ENCODE results near the gene RBM20. TPM values are rescaled to one million over a fixed set of nuclear protein-coding genes. Genes with fewer than 3 reads are reported as not detected.

Gene RBM20
- total and polyA plus RNA-seq, 2 experiments from 2014 or later: 0.05 to 0.17 TPM

DNA sequence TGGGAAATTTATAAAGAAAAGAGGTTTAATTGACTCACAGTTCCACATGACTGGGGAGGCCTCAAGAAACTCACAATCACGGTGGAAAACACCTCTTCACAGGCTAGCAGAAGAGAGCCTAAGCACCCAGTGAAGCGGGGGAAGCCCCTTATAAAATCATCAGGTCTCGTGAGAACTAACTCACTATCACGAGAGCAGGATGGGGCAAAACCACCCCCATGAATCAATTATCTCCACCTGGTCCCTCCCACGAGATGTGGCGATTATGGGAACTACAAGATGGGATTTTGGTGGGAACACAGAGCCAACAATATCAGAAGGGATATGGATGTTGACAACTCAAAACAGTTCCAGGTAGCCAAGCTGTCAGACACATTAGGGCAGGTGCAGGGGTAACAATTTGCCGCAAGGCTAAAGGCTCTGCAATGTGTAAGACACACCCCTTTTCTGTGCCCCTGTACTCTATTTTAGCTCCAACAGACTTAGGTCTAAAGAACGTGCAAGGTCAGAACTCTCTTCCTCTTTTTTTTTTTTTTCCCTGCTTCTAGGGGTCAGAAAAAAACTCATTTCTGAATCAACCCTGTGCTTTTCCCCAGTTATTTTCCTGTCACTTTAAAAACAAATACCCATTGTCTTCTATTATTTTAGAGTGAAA lies 30.7 kb upstream of the RBM20 start (continued):
- TF ChIP-seq STAT1 (IDR thresholded peaks at IDR 0.05; ENCODE audit: unreplicated experiment) (no peak), JUNB (IDR thresholded peaks at IDR 0.05; ENCODE audit: unreplicated experiment) (no peak)

DNA sequence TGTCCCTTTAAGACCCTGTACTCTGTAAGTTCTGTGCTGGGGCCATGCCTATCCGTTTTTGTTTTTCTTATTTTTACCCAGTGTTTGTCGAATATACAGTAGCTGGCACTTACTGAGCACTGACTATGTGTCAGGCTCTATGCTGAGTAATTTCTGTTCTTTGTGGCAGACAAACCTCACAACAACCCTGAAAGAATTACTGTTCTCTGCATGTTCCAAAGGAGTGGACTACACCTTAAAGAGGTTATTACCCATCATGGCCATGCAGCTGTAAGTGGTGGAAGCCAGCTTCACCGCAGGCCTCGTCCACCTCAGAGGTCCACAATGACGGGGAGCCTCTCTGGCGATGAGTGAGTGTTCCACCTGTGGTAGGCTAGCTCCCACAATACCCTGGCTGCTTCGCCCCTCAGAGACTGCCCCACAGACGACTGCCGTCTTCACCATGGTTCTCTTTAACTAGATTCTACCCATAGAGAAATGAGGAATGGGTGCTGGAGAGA lies 30.1 kb upstream of the RBM20 start:
- H3K4me1 ChIP-seq (ENCODE audit: insufficient read depth): peaks cover 17% of the 10 kb centered on the region
- Mint-ChIP-seq H3K27ac (no peak overlapping the region), H3K27me3 (ENCODE audit: insufficient read depth, low read depth, poor library complexity) (no peaks in the 10 kb centered on the region), H3K9me3 (no peaks in the 10 kb centered on the region), H3K4me1 (peaks cover 21% of the 10 kb centered on the region), H3K36me3 (ENCODE audit: low read depth) (no peaks in the 10 kb centered on the region), H3K4me3 (no peak overlapping the region)
- H3K4me2 ChIP-seq: no peak overlapping the region
- no peak overlapping the region for H3K27ac ChIP-seq (ENCODE audit: low read depth)
- ATAC-seq (no peak), DNase-seq (ENCODE audit: low spot score) (no peak)
- no peaks in the 10 kb centered on the region; the same call in 1 of the 2 replicates for H3F3A ChIP-seq (replicated peaks; ENCODE audit: low read depth)
- no peaks in the 10 kb centered on the region for H3K79me2 ChIP-seq (replicated peaks; ENCODE audit: insufficient read depth)
- H3K27me3 ChIP-seq (ENCODE audit: insufficient read depth): no peaks in the 10 kb centered on the region
- no peak overlapping the region for H2AFZ ChIP-seq
- H3K9me2 ChIP-seq (ENCODE audit: insufficient read depth): no peaks in the 10 kb centered on the region
- H3K4me3 ChIP-seq: no peak overlapping the region
- TF ChIP-seq STAT1 (IDR thresholded peaks at IDR 0.05; ENCODE audit: unreplicated experiment) (no peak), EZH2phosphoT487 (IDR thresholded peaks at IDR 0.05; ENCODE audit: unreplicated experiment) (no peak), NANOG (IDR thresholded peaks at IDR 0.05; ENCODE audit: borderline replicate concordance) (no peak), EZH2 (IDR thresholded peaks at IDR 0.05; ENCODE audit: low read depth, unreplicated experiment) (no peak), ZNF331 (CRISPR knock-in tag; IDR thresholded peaks at IDR 0.05; ENCODE audit: low read depth) (no peak), POLR2AphosphoS5 (IDR thresholded peaks at IDR 0.05; ENCODE audit: low read depth) (no peak), CREB1 (CRISPR knock-in tag; IDR thresholded peaks at IDR 0.05; ENCODE audit: low read depth) (no peak)
- TF ChIP-seq, protein P1, sequence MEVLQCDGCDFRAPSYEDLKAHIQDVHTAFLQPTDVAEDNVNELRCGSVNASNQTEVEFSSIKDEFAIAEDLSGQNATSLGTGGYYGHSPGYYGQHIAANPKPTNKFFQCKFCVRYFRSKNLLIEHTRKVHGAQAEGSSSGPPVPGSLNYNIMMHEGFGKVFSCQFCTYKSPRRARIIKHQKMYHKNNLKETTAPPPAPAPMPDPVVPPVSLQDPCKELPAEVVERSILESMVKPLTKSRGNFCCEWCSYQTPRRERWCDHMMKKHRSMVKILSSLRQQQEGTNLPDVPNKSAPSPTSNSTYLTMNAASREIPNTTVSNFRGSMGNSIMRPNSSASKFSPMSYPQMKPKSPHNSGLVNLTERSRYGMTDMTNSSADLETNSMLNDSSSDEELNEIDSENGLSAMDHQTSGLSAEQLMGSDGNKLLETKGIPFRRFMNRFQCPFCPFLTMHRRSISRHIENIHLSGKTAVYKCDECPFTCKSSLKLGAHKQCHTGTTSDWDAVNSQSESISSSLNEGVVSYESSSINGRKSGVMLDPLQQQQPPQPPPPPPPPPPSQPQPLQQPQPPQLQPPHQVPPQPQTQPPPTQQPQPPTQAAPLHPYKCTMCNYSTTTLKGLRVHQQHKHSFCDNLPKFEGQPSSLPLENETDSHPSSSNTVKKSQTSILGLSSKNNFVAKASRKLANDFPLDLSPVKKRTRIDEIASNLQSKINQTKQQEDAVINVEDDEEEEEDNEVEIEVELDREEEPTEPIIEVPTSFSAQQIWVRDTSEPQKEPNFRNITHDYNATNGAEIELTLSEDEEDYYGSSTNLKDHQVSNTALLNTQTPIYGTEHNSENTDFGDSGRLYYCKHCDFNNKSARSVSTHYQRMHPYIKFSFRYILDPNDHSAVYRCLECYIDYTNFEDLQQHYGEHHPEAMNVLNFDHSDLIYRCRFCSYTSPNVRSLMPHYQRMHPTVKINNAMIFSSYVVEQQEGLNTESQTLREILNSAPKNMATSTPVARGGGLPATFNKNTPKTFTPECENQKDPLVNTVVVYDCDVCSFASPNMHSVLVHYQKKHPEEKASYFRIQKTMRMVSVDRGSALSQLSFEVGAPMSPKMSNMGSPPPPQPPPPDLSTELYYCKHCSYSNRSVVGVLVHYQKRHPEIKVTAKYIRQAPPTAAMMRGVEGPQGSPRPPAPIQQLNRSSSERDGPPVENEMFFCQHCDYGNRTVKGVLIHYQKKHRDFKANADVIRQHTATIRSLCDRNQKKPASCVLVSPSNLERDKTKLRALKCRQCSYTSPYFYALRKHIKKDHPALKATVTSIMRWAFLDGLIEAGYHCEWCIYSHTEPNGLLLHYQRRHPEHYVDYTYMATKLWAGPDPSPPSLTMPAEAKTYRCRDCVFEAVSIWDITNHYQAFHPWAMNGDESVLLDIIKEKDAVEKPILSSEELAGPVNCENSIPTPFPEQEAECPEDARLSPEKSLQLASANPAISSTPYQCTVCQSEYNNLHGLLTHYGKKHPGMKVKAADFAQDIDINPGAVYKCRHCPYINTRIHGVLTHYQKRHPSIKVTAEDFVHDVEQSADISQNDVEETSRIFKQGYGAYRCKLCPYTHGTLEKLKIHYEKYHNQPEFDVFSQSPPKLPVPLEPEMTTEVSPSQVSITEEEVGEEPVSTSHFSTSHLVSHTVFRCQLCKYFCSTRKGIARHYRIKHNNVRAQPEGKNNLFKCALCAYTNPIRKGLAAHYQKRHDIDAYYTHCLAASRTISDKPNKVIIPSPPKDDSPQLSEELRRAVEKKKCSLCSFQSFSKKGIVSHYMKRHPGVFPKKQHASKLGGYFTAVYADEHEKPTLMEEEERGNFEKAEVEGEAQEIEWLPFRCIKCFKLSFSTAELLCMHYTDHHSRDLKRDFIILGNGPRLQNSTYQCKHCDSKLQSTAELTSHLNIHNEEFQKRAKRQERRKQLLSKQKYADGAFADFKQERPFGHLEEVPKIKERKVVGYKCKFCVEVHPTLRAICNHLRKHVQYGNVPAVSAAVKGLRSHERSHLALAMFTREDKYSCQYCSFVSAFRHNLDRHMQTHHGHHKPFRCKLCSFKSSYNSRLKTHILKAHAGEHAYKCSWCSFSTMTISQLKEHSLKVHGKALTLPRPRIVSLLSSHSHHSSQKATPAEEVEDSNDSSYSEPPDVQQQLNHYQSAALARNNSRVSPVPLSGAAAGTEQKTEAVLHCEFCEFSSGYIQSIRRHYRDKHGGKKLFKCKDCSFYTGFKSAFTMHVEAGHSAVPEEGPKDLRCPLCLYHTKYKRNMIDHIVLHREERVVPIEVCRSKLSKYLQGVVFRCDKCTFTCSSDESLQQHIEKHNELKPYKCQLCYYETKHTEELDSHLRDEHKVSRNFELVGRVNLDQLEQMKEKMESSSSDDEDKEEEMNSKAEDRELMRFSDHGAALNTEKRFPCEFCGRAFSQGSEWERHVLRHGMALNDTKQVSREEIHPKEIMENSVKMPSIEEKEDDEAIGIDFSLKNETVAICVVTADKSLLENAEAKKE (CRISPR knock-in tag; IDR thresholded peaks at IDR 0.05): no peak
- TF ChIP-seq, protein P2, sequence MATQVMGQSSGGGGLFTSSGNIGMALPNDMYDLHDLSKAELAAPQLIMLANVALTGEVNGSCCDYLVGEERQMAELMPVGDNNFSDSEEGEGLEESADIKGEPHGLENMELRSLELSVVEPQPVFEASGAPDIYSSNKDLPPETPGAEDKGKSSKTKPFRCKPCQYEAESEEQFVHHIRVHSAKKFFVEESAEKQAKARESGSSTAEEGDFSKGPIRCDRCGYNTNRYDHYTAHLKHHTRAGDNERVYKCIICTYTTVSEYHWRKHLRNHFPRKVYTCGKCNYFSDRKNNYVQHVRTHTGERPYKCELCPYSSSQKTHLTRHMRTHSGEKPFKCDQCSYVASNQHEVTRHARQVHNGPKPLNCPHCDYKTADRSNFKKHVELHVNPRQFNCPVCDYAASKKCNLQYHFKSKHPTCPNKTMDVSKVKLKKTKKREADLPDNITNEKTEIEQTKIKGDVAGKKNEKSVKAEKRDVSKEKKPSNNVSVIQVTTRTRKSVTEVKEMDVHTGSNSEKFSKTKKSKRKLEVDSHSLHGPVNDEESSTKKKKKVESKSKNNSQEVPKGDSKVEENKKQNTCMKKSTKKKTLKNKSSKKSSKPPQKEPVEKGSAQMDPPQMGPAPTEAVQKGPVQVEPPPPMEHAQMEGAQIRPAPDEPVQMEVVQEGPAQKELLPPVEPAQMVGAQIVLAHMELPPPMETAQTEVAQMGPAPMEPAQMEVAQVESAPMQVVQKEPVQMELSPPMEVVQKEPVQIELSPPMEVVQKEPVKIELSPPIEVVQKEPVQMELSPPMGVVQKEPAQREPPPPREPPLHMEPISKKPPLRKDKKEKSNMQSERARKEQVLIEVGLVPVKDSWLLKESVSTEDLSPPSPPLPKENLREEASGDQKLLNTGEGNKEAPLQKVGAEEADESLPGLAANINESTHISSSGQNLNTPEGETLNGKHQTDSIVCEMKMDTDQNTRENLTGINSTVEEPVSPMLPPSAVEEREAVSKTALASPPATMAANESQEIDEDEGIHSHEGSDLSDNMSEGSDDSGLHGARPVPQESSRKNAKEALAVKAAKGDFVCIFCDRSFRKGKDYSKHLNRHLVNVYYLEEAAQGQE (IDR thresholded peaks at IDR 0.05; ENCODE audit: unreplicated experiment): no peak
- TF ChIP-seq, protein P3, sequence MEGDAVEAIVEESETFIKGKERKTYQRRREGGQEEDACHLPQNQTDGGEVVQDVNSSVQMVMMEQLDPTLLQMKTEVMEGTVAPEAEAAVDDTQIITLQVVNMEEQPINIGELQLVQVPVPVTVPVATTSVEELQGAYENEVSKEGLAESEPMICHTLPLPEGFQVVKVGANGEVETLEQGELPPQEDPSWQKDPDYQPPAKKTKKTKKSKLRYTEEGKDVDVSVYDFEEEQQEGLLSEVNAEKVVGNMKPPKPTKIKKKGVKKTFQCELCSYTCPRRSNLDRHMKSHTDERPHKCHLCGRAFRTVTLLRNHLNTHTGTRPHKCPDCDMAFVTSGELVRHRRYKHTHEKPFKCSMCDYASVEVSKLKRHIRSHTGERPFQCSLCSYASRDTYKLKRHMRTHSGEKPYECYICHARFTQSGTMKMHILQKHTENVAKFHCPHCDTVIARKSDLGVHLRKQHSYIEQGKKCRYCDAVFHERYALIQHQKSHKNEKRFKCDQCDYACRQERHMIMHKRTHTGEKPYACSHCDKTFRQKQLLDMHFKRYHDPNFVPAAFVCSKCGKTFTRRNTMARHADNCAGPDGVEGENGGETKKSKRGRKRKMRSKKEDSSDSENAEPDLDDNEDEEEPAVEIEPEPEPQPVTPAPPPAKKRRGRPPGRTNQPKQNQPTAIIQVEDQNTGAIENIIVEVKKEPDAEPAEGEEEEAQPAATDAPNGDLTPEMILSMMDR (conservative IDR thresholded peaks at IDR 0.05; ENCODE audit: low read depth in 2 of 2): no peak
- TF ChIP-seq, protein P4, sequence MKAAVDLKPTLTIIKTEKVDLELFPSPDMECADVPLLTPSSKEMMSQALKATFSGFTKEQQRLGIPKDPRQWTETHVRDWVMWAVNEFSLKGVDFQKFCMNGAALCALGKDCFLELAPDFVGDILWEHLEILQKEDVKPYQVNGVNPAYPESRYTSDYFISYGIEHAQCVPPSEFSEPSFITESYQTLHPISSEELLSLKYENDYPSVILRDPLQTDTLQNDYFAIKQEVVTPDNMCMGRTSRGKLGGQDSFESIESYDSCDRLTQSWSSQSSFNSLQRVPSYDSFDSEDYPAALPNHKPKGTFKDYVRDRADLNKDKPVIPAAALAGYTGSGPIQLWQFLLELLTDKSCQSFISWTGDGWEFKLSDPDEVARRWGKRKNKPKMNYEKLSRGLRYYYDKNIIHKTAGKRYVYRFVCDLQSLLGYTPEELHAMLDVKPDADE (IDR thresholded peaks at IDR 0.05): no peak
- H3K36me3 ChIP-seq (ENCODE audit: insufficient read depth): no peaks in the 10 kb centered on the region
- H4K20me1 ChIP-seq (replicated peaks; ENCODE audit: insufficient read depth): no peaks in the 10 kb centered on the region

Measured in GM23338 (cell line).